ENCODE data around the gene EBLN1.

- TF ChIP-seq RBM39 (optimal IDR thresholded peaks at IDR 0.05; ENCODE audit: low read depth, low read length): no peak
- no peak for TF ChIP-seq RFX5 (IDR thresholded peaks at IDR 0.05; ENCODE audit: low read depth, low read length)
- no peak for TF ChIP-seq RBM17 (IDR thresholded peaks at IDR 0.05; ENCODE audit: borderline replicate concordance, low read depth, low read length)
- no peak for TF ChIP-seq ZFP30 (CRISPR knock-in tag; IDR thresholded peaks at IDR 0.05; ENCODE audit: borderline replicate concordance)
- TF ChIP-seq NR2F6 (CRISPR knock-in tag; IDR thresholded peaks at IDR 0.05): no peak
- TF ChIP-seq USF1 (CRISPR knock-in tag; IDR thresholded peaks at IDR 0.05): no peak
- TF ChIP-seq GABPA (tag; conservative IDR thresholded peaks at IDR 0.05; ENCODE audit: low read depth): no peak
- TF ChIP-seq MYNN (IDR thresholded peaks at IDR 0.05): no peak
- TF ChIP-seq MYNN (CRISPR knock-in tag; IDR thresholded peaks at IDR 0.05): no peak
- TF ChIP-seq CTCF (IDR thresholded peaks at IDR 0.05 in 2 of 3, conservative IDR thresholded peaks at IDR 0.05 in 1 of 3; ENCODE audit: insufficient read depth in 2 of 3, low read depth in 1 of 3, low read length in 3 of 3): peak in 2 of 3 experiments; percentile 18 to 45; a peak in 2 of 6 replicates
- no peak for TF ChIP-seq POLR2A (conservative IDR thresholded peaks at IDR 0.05)
- no peak for TF ChIP-seq ZNF696 (CRISPR knock-in tag; conservative IDR thresholded peaks at IDR 0.05)
- no peak for TF ChIP-seq TOE1 (IDR thresholded peaks at IDR 0.05; ENCODE audit: borderline replicate concordance)
- TF ChIP-seq TOE1 (CRISPR knock-in tag; IDR thresholded peaks at IDR 0.05; ENCODE audit: borderline replicate concordance, low read depth): no peak
- TF ChIP-seq PBX2 (CRISPR knock-in tag; IDR thresholded peaks at IDR 0.05; ENCODE audit: low read depth): no peak
- no peak for TF ChIP-seq PBX2 (tag; conservative IDR thresholded peaks at IDR 0.05; ENCODE audit: low read depth)
These were observed 41.5 kb upstream of the EBLN1 start for GRCh38 chr10:22259280-22259679.

Data from K562 (cell line).